BE2C (cell line): ENCODE data around the gene CFAP100.

ENCODE experiments used
- DNase-seq: peaks from one replicate; pipeline ENCODE4 v3.0.0-alpha.2; 2020
- H3K27me3 ChIP-seq: fragments of 250-450 bp; sonication (Bioruptor Pico); 2 replicates; pipeline ENCODE4 v1.5.1; 2020; ENCODE audit warnings: mild to moderate bottlenecking
- H3K36me3 ChIP-seq: fragments of 250-450 bp; sonication (Bioruptor Pico); 2 replicates; pipeline ENCODE4 v1.5.1; 2020; ENCODE audit warnings: mild to moderate bottlenecking
- H3K4me1 ChIP-seq: fragments of 250-450 bp; sonication (Bioruptor Pico); 2 replicates; pipeline ENCODE4 v1.5.1; 2020
- H3K4me3 ChIP-seq: 2 replicates; pipeline ENCODE4 v1.5.1; 2011; ENCODE audit warnings: low read depth, low read length
- H3K9me3 ChIP-seq: fragments of 250-450 bp; sonication (Bioruptor Pico); 2 replicates; pipeline ENCODE4 v1.5.1; 2020
- CTCF ChIP-seq: IDR thresholded peaks from 2 replicates; pipeline ENCODE4 v1.5.1; 2012; ENCODE audit warnings: mild to moderate bottlenecking, low read depth, low read length

Gene CFAP100

GRCh38 chr3:126372413-126373145 is 22.1 kb upstream of the CFAP100 start:
- no peaks in the 10 kb centered on the region for H3K4me1 ChIP-seq
- H3K36me3 ChIP-seq = no peaks in the 10 kb centered on the region
- TF ChIP-seq CTCF = no peak
- no peak overlapping the region for H3K4me3 ChIP-seq
- no peak for DNase-seq
- H3K9me3 ChIP-seq = no peaks in the 10 kb centered on the region
- H3K27me3 ChIP-seq = no peaks in the 10 kb centered on the region

DNA sequence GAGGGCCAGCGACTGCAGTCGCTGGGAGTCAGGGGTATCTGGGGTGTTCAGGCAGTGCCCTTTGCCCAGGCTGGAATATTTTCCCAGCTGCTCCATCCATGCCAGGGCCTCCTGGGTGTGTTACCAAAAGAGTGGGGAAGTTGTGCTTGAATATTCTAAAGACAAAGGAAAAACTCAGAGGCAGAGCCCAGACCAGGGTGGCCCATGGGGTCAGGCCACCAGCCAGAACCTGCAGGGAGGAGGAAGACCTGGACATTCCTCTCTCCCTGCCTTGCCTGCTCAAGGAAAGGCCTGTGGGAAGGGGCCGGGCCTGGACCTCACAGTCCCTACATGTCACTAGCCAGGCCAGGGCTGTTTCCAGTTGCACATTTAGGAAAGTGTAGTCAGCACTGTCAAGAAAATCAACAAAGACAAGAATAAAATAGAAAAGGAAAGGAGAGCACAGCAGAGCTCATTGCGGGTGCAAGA is 21.5 kb upstream of the CFAP100 start:
- Histone ChIP-seq H3K4me1 (no peaks in the 10 kb centered on the region), H3K27me3 (no peaks in the 10 kb centered on the region), H3K4me3 (no peak overlapping the region), H3K9me3 (no peaks in the 10 kb centered on the region), H3K36me3 (no peaks in the 10 kb centered on the region)
- TF ChIP-seq CTCF = no peak
- DNase-seq = no peak

- no peak for TF ChIP-seq CTCF
- no peaks in the 10 kb centered on the region for H3K9me3 ChIP-seq
- no peaks in the 10 kb centered on the region for H3K4me1 ChIP-seq
- H3K27me3 ChIP-seq = no peaks in the 10 kb centered on the region
- no peaks in the 10 kb centered on the region for H3K36me3 ChIP-seq
- no peak overlapping the region for H3K4me3 ChIP-seq
- no peak for DNase-seq
These were observed 20.8 kb upstream of the CFAP100 start for GRCh38 chr3:126373682-126374601.

GRCh38 chr3:126375835-126376331 is 18.8 kb upstream of the CFAP100 start:
- Histone ChIP-seq H3K4me3 (no peak overlapping the region), H3K9me3 (no peaks in the 10 kb centered on the region), H3K27me3 (no peaks in the 10 kb centered on the region), H3K4me1 (no peaks in the 10 kb centered on the region), H3K36me3 (no peaks in the 10 kb centered on the region)
- no peak for TF ChIP-seq CTCF
- no peak for DNase-seq

DNA sequence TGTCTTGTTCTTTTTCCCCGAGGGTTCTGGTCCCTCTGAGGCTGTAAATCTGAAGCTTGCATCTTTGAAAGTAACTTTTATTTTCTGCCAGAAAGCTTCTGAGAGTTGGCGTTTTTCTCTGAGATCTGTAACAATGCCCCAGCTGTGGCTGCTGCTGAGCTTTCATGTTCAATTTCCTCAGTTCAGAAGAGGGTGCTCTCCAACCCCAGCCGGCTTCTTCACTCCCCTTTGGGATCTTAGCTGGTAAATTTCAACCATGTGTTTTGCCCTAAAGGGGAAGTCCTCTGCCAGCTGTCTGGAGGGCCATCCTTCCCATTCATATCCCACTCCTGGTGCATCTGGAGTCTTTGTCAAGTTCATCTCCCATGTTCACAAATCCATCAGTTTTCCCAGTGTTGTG is 18.3 kb upstream of the CFAP100 start:
- no peak for DNase-seq
- Histone ChIP-seq H3K4me3 (no peak overlapping the region), H3K9me3 (no peaks in the 10 kb centered on the region), H3K27me3 (no peaks in the 10 kb centered on the region), H3K36me3 (no peaks in the 10 kb centered on the region), H3K4me1 (no peaks in the 10 kb centered on the region)
- TF ChIP-seq CTCF = no peak

DNA sequence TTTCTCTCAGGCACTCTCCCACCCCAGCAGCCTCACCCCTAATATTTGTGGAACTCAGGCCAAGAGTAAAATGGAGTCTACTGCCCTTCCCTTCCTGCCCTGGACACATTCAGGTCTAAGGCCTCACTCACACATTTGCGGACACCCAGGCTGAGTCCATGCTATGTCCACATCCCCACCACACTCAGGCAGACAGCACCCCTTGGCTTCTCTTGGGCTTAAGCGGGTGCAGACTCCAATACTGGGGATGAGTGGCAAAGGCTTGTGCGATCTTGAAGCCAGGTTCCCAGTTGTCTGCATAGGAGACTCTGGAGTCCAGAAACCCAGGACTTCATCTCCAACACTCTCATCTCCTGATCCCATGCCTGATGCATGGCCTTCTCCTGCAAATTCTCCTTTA is 17.5 kb upstream of the CFAP100 start:
- Histone ChIP-seq H3K27me3 (no peaks in the 10 kb centered on the region), H3K36me3 (no peaks in the 10 kb centered on the region), H3K4me3 (no peak overlapping the region), H3K9me3 (no peaks in the 10 kb centered on the region), H3K4me1 (no peaks in the 10 kb centered on the region)
- DNase-seq = no peak
- no peak for TF ChIP-seq CTCF
